Osteoblast (primary cell): ENCODE data around the gene SHTN1. TPM values are rescaled to one million over a fixed set of nuclear protein-coding genes. Genes with fewer than 3 reads are reported as not detected.

Source experiments
- DNase-seq: peaks from one replicate; pipeline ENCODE4 v3.0.0; 2011; ENCODE audit warnings: low spot score, mixed read lengths; ENCODE audit not compliant: insufficient read length; ENCODE audit errors: missing footprints
- H2AFZ ChIP-seq: 2 replicates; pipeline ENCODE4 v1.6.0; 2011; ENCODE audit warnings: mild to moderate bottlenecking, low read length
- H3K27ac ChIP-seq: 2 replicates; pipeline ENCODE4 v1.5.1; 2011; ENCODE audit warnings: mild to moderate bottlenecking, low read depth, low read length, moderate library complexity
- H3K27me3 ChIP-seq: 2 replicates; pipeline ENCODE4 v1.6.0; 2012; ENCODE audit warnings: mild to moderate bottlenecking, control low read depth, inconsistent platforms, low read length, moderate library complexity; ENCODE audit not compliant: insufficient read depth
- H3K36me3 ChIP-seq: 2 replicates; pipeline ENCODE4 v1.5.1; 2011; ENCODE audit warnings: mild to moderate bottlenecking, low read length, control low read depth, moderate library complexity; ENCODE audit not compliant: insufficient read depth
- H3K4me1 ChIP-seq: 2 replicates; pipeline ENCODE4 v1.5.1; 2011; ENCODE audit warnings: mild to moderate bottlenecking, low read length, control low read depth, moderate library complexity; ENCODE audit not compliant: insufficient read depth
- H3K4me2 ChIP-seq: 2 replicates; pipeline ENCODE4 v1.6.0; 2011; ENCODE audit warnings: mild to moderate bottlenecking, low read length; ENCODE audit not compliant: insufficient read depth
- H3K4me3 ChIP-seq: fragments of 200-600 bp; sonication (generic); 3 replicates; pipeline ENCODE4 v1.5.1; 2012; ENCODE audit warnings: mild to moderate bottlenecking, low read length, inconsistent platforms; ENCODE audit not compliant: insufficient read depth
- H3K79me2 ChIP-seq: 2 replicates; pipeline ENCODE4 v1.6.0; 2012; ENCODE audit warnings: mild to moderate bottlenecking, low read length, control low read depth, inconsistent platforms; ENCODE audit not compliant: insufficient read depth
- H3K9me3 ChIP-seq: 2 replicates; pipeline ENCODE4 v1.5.1; 2011; ENCODE audit warnings: low read depth, low read length, control low read depth
- H4K20me1 ChIP-seq: 2 replicates; pipeline ENCODE4 v1.6.0; 2012; ENCODE audit warnings: mild to moderate bottlenecking, low read length, control low read depth; ENCODE audit not compliant: insufficient read depth
- CTCF ChIP-seq: IDR thresholded peaks from 2 replicates; pipeline ENCODE4 v1.5.1; 2011; ENCODE audit warnings: mild to moderate bottlenecking, low read depth, low read length, moderate library complexity; ENCODE audit errors: extremely low read depth
- total RNA-seq: library from RNA; depleted of rRNA; stranded (reverse); fragments of >200 nt; gene quantifications from 2 replicates; pipeline ENCODE4 v1.2.3, GENCODE V29; 2012

Gene SHTN1
- total RNA-seq, 1 donor, result 2.2 TPM

- Histone ChIP-seq H3K4me1 (no peaks in the 10 kb centered on the region), H3K9me3 (no peaks in the 10 kb centered on the region), H2AFZ (no peak overlapping the region), H3K27ac (no peak overlapping the region), H3K27me3 (no peaks in the 10 kb centered on the region), H3K36me3 (no peaks in the 10 kb centered on the region), H3K4me3 (no peak overlapping the region), H3K79me2 (no peaks in the 10 kb centered on the region), H3K4me2 (no peak overlapping the region), H4K20me1 (no peaks in the 10 kb centered on the region)
- TF ChIP-seq CTCF, result no peak
- DNase-seq, result no peak
Observed at GRCh38 chr10:116919706-116920105, 85.3 kb downstream of the SHTN1 start.

GRCh38 chr10:116919164-116919563, 85.8 kb downstream of the SHTN1 start:
- H3K4me1 ChIP-seq, result no peaks in the 10 kb centered on the region
- H3K4me2 ChIP-seq, result no peak overlapping the region
- TF ChIP-seq CTCF, result no peak
- no peak overlapping the region for H3K27ac ChIP-seq
- no peaks in the 10 kb centered on the region for H3K79me2 ChIP-seq
- H4K20me1 ChIP-seq, result no peaks in the 10 kb centered on the region
- no peaks in the 10 kb centered on the region for H3K27me3 ChIP-seq
- H3K9me3 ChIP-seq, result no peaks in the 10 kb centered on the region
- no peak for DNase-seq
- no peak overlapping the region for H3K4me3 ChIP-seq
- no peak overlapping the region for H2AFZ ChIP-seq
- H3K36me3 ChIP-seq, result no peaks in the 10 kb centered on the region

- DNase-seq, result no peak
- Histone ChIP-seq H3K4me1 (no peaks in the 10 kb centered on the region), H3K79me2 (no peaks in the 10 kb centered on the region), H3K27ac (no peak overlapping the region), H3K36me3 (no peaks in the 10 kb centered on the region), H2AFZ (no peak overlapping the region), H3K9me3 (no peaks in the 10 kb centered on the region), H3K4me3 (no peak overlapping the region), H3K27me3 (no peaks in the 10 kb centered on the region), H4K20me1 (no peaks in the 10 kb centered on the region), H3K4me2 (no peak overlapping the region)
- no peak for TF ChIP-seq CTCF
Observed at GRCh38 chr10:116918583-116918982, 86.4 kb downstream of the SHTN1 start.

GRCh38 chr10:116917481-116917880, 87.5 kb downstream of the SHTN1 start:
- no peak overlapping the region for H3K4me3 ChIP-seq
- H3K4me1 ChIP-seq, result no peaks in the 10 kb centered on the region
- no peak overlapping the region for H3K27ac ChIP-seq
- H4K20me1 ChIP-seq, result no peaks in the 10 kb centered on the region
- DNase-seq, result no peak
- no peak overlapping the region for H2AFZ ChIP-seq
- H3K36me3 ChIP-seq, result no peaks in the 10 kb centered on the region
- H3K4me2 ChIP-seq, result no peak overlapping the region
- no peaks in the 10 kb centered on the region for H3K9me3 ChIP-seq
- no peak for TF ChIP-seq CTCF
- no peaks in the 10 kb centered on the region for H3K27me3 ChIP-seq
- no peaks in the 10 kb centered on the region for H3K79me2 ChIP-seq
